SK-N-SH (cell line): ENCODE results near the gene TSC22D2. TPM values are rescaled to one million over a fixed set of nuclear protein-coding genes. Genes with fewer than 3 reads are reported as not detected.

Source experiments
- CTCF ChIA-PET: fragments of 300-600, 350-600 bp; formaldehyde crosslinking; extraction: SDS; loops from one replicate; lab custom pipeline; 2021; lab: Yijun Ruan, JAX
- POLR2A ChIA-PET: fragments of 350-600 bp; sonication (Branson Sonifier 250); formaldehyde crosslinking; extraction: SDS; loops from one replicate; lab custom pipeline; 2020; ENCODE audit warnings: antibody characterized with exemption, inconsistent platforms; lab: Yijun Ruan, JAX
- DNase-seq: peaks from one replicate; pipeline ENCODE4 v3.0.0; 2012
- H2AFZ ChIP-seq: fragments of 200-600 bp; sonication (generic); 2 replicates; pipeline ENCODE4 v1.8.1; 2016; ENCODE audit warnings: antibody characterized with exemption, mild to moderate bottlenecking, low read depth
- H3F3A ChIP-seq: fragments of 200-600 bp; sonication (generic); replicated peaks from 2 replicates; pipeline ENCODE3; 2016; ENCODE audit warnings: antibody characterized with exemption, mild to moderate bottlenecking; ENCODE audit not compliant: insufficient read depth
- H3K27ac ChIP-seq, 2 experiments: fragments of 200-500 bp in 1 of 2; fragments of 200-600 bp in 1 of 2; sonication (Bioruptor generic) in 1 of 2; sonication (generic), shearing (Covaris generic) in 1 of 2; 2 replicates each; pipeline versions ENCODE4 v1.5.1 to v1.6.1; 2014 to 2016; ENCODE audit warnings: low read depth in 2 of 2, inconsistent platforms in 1 of 2, low read length in 1 of 2, mild to moderate bottlenecking in 1 of 2, mixed read lengths in 1 of 2
- H3K27me3 ChIP-seq: fragments of 200-600 bp; sonication (generic), shearing (Covaris generic); 2 replicates; pipeline ENCODE4 v1.6.1; 2016; ENCODE audit warnings: mixed run types; ENCODE audit not compliant: insufficient read depth
- H3K36me3 ChIP-seq, 2 experiments: fragments of 200-500 bp in 1 of 2; fragments of 200-600 bp in 1 of 2; sonication (Bioruptor generic) in 1 of 2; sonication (generic) in 1 of 2; replicated peaks in 1 of 2; 2 replicates each; pipeline versions ENCODE3 to v1.5.1; 2014 to 2016; ENCODE audit warnings: low read length in 1 of 2, mild to moderate bottlenecking in 1 of 2; ENCODE audit not compliant: insufficient read depth in 2 of 2, control insufficient read depth in 1 of 2
- H3K4me1 ChIP-seq, 2 experiments: fragments of 200-500 bp in 1 of 2; fragments of 200-600 bp in 1 of 2; sonication (Bioruptor generic) in 1 of 2; sonication (generic), shearing (Covaris generic) in 1 of 2; 2 replicates each; pipeline versions ENCODE4 v1.5.1 to v1.6.1; 2014 to 2016; ENCODE audit warnings: low read depth in 1 of 2, low read length in 1 of 2, mixed run types in 1 of 2; ENCODE audit not compliant: insufficient read depth in 2 of 2, control insufficient read depth in 1 of 2
- H3K4me2 ChIP-seq: fragments of 200-600 bp; sonication (generic), shearing (Covaris generic); 2 replicates; pipeline ENCODE4 v1.6.1; 2017; ENCODE audit warnings: mixed run types
- H3K4me3 ChIP-seq, 2 experiments: fragments of 200-500 bp in 1 of 2; fragments of 200-600 bp in 1 of 2; sonication (Bioruptor generic) in 1 of 2; sonication (generic), shearing (Covaris generic) in 1 of 2; 2 replicates each; pipeline versions ENCODE4 v1.5.1 to v1.8.1; 2014 to 2016; ENCODE audit warnings: low read depth in 2 of 2, inconsistent platforms in 1 of 2, low read length in 1 of 2, mild to moderate bottlenecking in 1 of 2, mixed read lengths in 1 of 2, moderate library complexity in 1 of 2
- H3K79me2 ChIP-seq: fragments of 200-600 bp; sonication (generic); 2 replicates; pipeline ENCODE4 v1.8.1; 2017; ENCODE audit warnings: mild to moderate bottlenecking; ENCODE audit not compliant: insufficient read depth
- H3K9ac ChIP-seq: fragments of 200-600 bp; sonication (generic); 2 replicates; pipeline ENCODE4 v1.6.1; 2017; ENCODE audit warnings: mixed run types
- H3K9me2 ChIP-seq: fragments of 200-600 bp; sonication (generic); 2 replicates; pipeline ENCODE4 v1.6.1; 2017; ENCODE audit warnings: mixed run types
- H3K9me3 ChIP-seq: fragments of 200-600 bp; sonication (generic); 2 replicates; pipeline ENCODE4 v1.6.1; 2017; ENCODE audit warnings: mixed run types, mild to moderate bottlenecking, moderate library complexity
- H4K20me1 ChIP-seq: fragments of 200-600 bp; sonication (generic); 2 replicates; pipeline ENCODE4 v1.6.1; 2017; ENCODE audit warnings: mild to moderate bottlenecking, mixed run types; ENCODE audit not compliant: insufficient read depth
- CHD2 ChIP-seq: fragments of 150-350 bp; IDR thresholded peaks from 2 replicates; pipeline ENCODE4 v1.6.1; 2018; ENCODE audit warnings: low read length; ENCODE audit not compliant: partially characterized antibody
- ELF1 ChIP-seq: IDR thresholded peaks from 2 replicates; pipeline ENCODE4 v1.4.0; 2012
- FOSL2 ChIP-seq: IDR thresholded peaks from 2 replicates; pipeline ENCODE4 v1.4.0; 2012; ENCODE audit warnings: low read depth, mild to moderate bottlenecking, moderate library complexity, borderline replicate concordance
- FOXM1 ChIP-seq: IDR thresholded peaks from 2 replicates; pipeline ENCODE4 v1.4.0; 2012; ENCODE audit warnings: low read depth, mild to moderate bottlenecking
- GABPA ChIP-seq: IDR thresholded peaks from 2 replicates; pipeline ENCODE4 v1.4.0; 2012; ENCODE audit warnings: low read depth, mild to moderate bottlenecking
- GATA2 ChIP-seq: sonication (generic); formaldehyde crosslinking; IDR thresholded peaks from 2 replicates; pipeline ENCODE4 v1.5.0; 2020; ENCODE audit warnings: mild to moderate bottlenecking, missing genetic modification reagents
- NRF1 ChIP-seq: IDR thresholded peaks from 2 replicates; pipeline ENCODE4 v1.6.1; 2012; ENCODE audit warnings: low read depth, mild to moderate bottlenecking, low read length
- POLR2AphosphoS5 ChIP-seq: IDR thresholded peaks from 2 replicates; pipeline ENCODE4 v1.6.1; 2012; ENCODE audit warnings: low read depth, low read length
- RFX5 ChIP-seq: IDR thresholded peaks from 2 replicates; pipeline ENCODE4 v1.6.1; 2012; ENCODE audit warnings: mild to moderate bottlenecking, improper control_type of control experiment, low read length
- RXRA ChIP-seq: IDR thresholded peaks from 2 replicates; pipeline ENCODE4 v1.4.0; 2012; ENCODE audit warnings: low read depth, mild to moderate bottlenecking, borderline replicate concordance
- SIN3A ChIP-seq: IDR thresholded peaks from 2 replicates; pipeline ENCODE4 v1.6.1; 2012; ENCODE audit warnings: low read depth, mild to moderate bottlenecking, low read length, moderate library complexity, borderline replicate concordance
- TEAD4 ChIP-seq: IDR thresholded peaks from 2 replicates; pipeline ENCODE4 v1.4.0; 2012; ENCODE audit warnings: mild to moderate bottlenecking, borderline replicate concordance; ENCODE audit not compliant: insufficient read depth
- ZBTB33 ChIP-seq: IDR thresholded peaks from 2 replicates; pipeline ENCODE4 v1.4.0; 2012; ENCODE audit warnings: low read depth, borderline replicate concordance
- WGBS: methylation state at CpG from one replicate; pipeline ENCODE4 v1.1.6; 2017; ENCODE audit warnings: low lambda C conversion rate; 5-methylcytosine and 5-hydroxymethylcytosine counted together
- polyA plus RNA-seq, 3 experiments: library from polyadenylated mRNA; depleted of rRNA; stranded (reverse); fragments of >200 nt; gene quantifications; 2 replicates each; pipeline ENCODE4 v1.2.3, GENCODE V29; 2012
- TF ChIP-seq, protein P1 (sequence below): fragments of 150-350 bp; IDR thresholded peaks from 2 replicates; pipeline ENCODE4 v1.6.1; 2017; ENCODE audit warnings: antibody characterized with exemption, low read length, low read depth, borderline replicate concordance
- TF ChIP-seq, protein P2 (sequence below): IDR thresholded peaks from 2 replicates; pipeline ENCODE4 v1.4.0; 2012; ENCODE audit warnings: low read depth

Gene TSC22D2
- polyA plus RNA-seq, 1 of the 3 experiments (the other 2 are of a cell fraction): 4.8 TPM

DNA sequence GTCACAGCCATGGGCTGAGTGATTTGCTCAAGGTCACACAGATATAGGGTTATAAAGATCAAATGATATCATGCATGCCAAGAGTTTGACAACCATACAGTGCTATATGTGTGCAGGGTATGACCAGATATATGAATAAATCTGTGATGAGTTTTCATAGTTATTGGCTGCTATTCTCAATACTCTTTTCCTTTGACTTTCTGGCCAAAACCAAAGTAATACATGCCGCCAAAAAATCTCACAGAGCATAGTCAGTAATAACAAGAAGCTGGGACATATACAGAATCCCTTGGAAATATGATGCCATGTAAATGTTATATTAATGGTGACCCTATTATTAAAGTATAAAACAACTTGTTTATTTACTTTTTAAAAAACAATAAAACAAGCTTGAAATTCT lies 11.6 kb upstream of the TSC22D2 start:
- H2AFZ ChIP-seq: no peak overlapping the region
- H3K4me1 ChIP-seq: peaks cover 0 to 5% of the 10 kb centered on the region in 2 experiments; a peak in 2 of 4 replicates
- no peaks in the 10 kb centered on the region for H3K9me2 ChIP-seq
- no peak overlapping the region for H3K27ac ChIP-seq
- no peak overlapping the region for H3K9ac ChIP-seq
- H4K20me1 ChIP-seq: no peaks in the 10 kb centered on the region
- H3K4me3 ChIP-seq: no peak overlapping the region
- CTCF ChIA-PET: interaction anchor here (0.9 to 1.6 kb wide), 5 partner anchors 10 to 212 kb away, joined by 3 to 5 read pairs (median 3); no protein-coding TSS in a partner anchor
- POLR2A ChIA-PET: no interaction called here
- 97% methylated on average over 1 of the region's 1 CpG for WGBS
- no peak overlapping the region for H3K4me2 ChIP-seq
- H3K79me2 ChIP-seq: no peaks in the 10 kb centered on the region
- peaks cover 3% of the 10 kb centered on the region for H3F3A ChIP-seq
- DNase-seq: no peak
- H3K36me3 ChIP-seq: peaks cover 0 to 4% of the 10 kb centered on the region in 2 experiments
- TF ChIP-seq, protein P1, sequence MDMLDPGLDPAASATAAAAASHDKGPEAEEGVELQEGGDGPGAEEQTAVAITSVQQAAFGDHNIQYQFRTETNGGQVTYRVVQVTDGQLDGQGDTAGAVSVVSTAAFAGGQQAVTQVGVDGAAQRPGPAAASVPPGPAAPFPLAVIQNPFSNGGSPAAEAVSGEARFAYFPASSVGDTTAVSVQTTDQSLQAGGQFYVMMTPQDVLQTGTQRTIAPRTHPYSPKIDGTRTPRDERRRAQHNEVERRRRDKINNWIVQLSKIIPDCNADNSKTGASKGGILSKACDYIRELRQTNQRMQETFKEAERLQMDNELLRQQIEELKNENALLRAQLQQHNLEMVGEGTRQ: no peak
- H3K27me3 ChIP-seq: no peaks in the 10 kb centered on the region
- no peaks in the 10 kb centered on the region for H3K9me3 ChIP-seq

DNA sequence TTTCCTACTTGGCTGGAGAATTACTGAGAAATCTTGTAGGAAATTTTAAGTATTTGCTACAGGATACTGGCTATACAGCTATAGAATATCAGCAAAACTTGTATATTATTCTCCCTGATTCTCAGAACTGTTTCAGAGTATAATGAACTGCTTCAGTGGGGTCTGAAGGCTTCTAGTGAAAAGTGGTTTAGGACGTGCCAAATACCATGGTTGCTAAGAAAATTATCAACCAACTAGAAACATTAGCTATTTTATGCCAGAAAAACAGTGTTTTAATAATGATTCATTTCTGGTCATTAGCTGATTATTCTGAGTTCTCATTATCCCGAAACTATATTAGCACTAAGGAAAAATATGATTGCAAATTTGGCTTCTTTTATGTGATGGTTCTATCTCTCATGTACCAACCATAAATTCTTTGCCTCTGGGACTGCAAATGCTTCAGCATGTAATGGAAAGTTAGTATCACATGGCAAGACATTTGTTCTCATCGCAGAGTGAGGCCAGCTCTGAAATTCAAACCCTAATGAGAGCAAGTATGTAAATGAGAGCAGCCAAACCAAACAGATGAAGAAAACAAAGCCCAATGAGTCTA lies 11.0 kb upstream of the TSC22D2 start:
- peaks cover under 1% of the 10 kb centered on the region for H3F3A ChIP-seq
- H3K4me3 ChIP-seq: no peak overlapping the region
- no peaks in the 10 kb centered on the region for H3K9me3 ChIP-seq
- no peak overlapping the region for H3K9ac ChIP-seq
- CTCF ChIA-PET: interaction anchor here (0.9 to 1.6 kb wide), 5 partner anchors 10 to 213 kb away, joined by 3 to 5 read pairs (median 3); no protein-coding TSS in a partner anchor
- DNase-seq: no peak
- H3K4me2 ChIP-seq: no peak overlapping the region
- peaks cover 0 to 5% of the 10 kb centered on the region in 2 experiments; a peak in 2 of 4 replicates for H3K4me1 ChIP-seq
- WGBS: 94% methylated on average over 3 of the region's 3 CpGs
- H3K79me2 ChIP-seq: no peaks in the 10 kb centered on the region
- no peaks in the 10 kb centered on the region for H3K27me3 ChIP-seq
- H2AFZ ChIP-seq: no peak overlapping the region
- peaks cover 0 to 3% of the 10 kb centered on the region in 2 experiments for H3K36me3 ChIP-seq
- H3K9me2 ChIP-seq: no peaks in the 10 kb centered on the region
- no peaks in the 10 kb centered on the region for H4K20me1 ChIP-seq
- TF ChIP-seq FOXM1 (no peak), CHD2 (no peak), RXRA (no peak), GATA2 (CRISPR knock-in tag) (no peak), SIN3A (no peak), POLR2AphosphoS5 (no peak), NRF1 (no peak), TEAD4 (no peak)
- TF ChIP-seq, protein P2, sequence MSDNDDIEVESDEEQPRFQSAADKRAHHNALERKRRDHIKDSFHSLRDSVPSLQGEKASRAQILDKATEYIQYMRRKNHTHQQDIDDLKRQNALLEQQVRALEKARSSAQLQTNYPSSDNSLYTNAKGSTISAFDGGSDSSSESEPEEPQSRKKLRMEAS: no peak
- H3K27ac ChIP-seq: no peak overlapping the region
- POLR2A ChIA-PET: no interaction called here

- no peaks in the 10 kb centered on the region for H3K36me3 ChIP-seq
- no peak for DNase-seq
- H3K27ac ChIP-seq: no peak overlapping the region
- no peaks in the 10 kb centered on the region for H3K79me2 ChIP-seq
- H3K4me3 ChIP-seq: no peak overlapping the region
- H3F3A ChIP-seq: no peaks in the 10 kb centered on the region
- no peaks in the 10 kb centered on the region for H3K9me2 ChIP-seq
- 93% methylated on average over 2 of the region's 2 CpGs for WGBS
- H3K9ac ChIP-seq: no peak overlapping the region
- no peaks in the 10 kb centered on the region for H3K27me3 ChIP-seq
- POLR2A ChIA-PET: no interaction called here
- no peak overlapping the region for H3K4me2 ChIP-seq
- H2AFZ ChIP-seq: no peak overlapping the region
- CTCF ChIA-PET: no interaction called here
- H3K4me1 ChIP-seq: no peaks in the 10 kb centered on the region; a peak in 1 of 4 replicates
- no peaks in the 10 kb centered on the region for H4K20me1 ChIP-seq
- TF ChIP-seq POLR2AphosphoS5 (no peak), GABPA (no peak), FOSL2 (no peak), TEAD4 (no peak), ELF1 (no peak), RFX5 (no peak), GATA2 (CRISPR knock-in tag) (no peak), ZBTB33 (no peak)
- no peaks in the 10 kb centered on the region for H3K9me3 ChIP-seq
Measured at GRCh38 chr3:150399060-150399459, 9.0 kb upstream of the TSC22D2 start.
